GM18951 (cell line): ENCODE measurements around the gene ARID5A.
"Not testable (repeated sequence)": the region's sequence is repeated elsewhere in the genome, so short reads cannot be mapped to it uniquely, and the experiment has no call there.

ENCODE experiments used
- POLR2A ChIP-seq: IDR thresholded peaks from 4 replicates; pipeline ENCODE4 v1.6.1; 2011; ENCODE audit warnings: mild to moderate bottlenecking; ENCODE audit not compliant: insufficient read length, insufficient read depth; ENCODE audit errors: extremely low read depth
- in situ Hi-C: fragments of 300-500 bp; cut with MboI; formaldehyde crosslinking; loops from one replicate; pipeline ENCODE4 v1.12.0; 2022; ENCODE audit warnings: low sequenced_read_pairs, mixed read lengths, inconsistent platforms; ENCODE audit not compliant: unreplicated experiment

The ARID5A gene

GRCh38 chr2:96536445-96537065 lies at the start of gene ARID5A:
Gene ARID5A, plus strand, starts transcription at chr2:96536752. Its CDS starts 75 bp downstream, at chr2:96536827.
- in situ Hi-C loops: no loop called here
- TF ChIP-seq POLR2A: peak; percentile 98

GRCh38 chr2:96489261-96489660 lies 47.3 kb upstream of the ARID5A start:
- no peak for TF ChIP-seq POLR2A
- in situ Hi-C loops: no loop called here

DNA sequence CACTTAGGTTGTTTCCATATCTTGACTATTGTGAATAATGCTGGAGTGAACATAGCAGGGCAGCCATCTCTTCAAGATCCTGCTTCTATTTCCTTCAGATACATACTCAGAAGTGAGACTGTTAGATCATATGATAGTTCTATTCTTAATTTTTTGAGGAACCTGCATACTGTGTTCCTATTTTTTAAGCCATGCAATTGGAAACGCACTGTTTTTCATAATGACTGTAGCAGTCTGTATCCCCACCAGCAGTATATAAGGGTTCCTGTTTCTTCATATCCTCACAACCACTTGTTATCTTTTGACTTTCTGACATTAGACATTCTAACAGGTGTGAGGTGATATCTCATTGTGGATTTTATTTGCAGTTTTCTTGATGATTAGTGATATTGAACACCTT lies 46.9 kb upstream of the ARID5A start:
- in situ Hi-C loops: no loop called here
- TF ChIP-seq POLR2A: no peak

GRCh38 chr2:96491860-96492497 lies 44.6 kb upstream of the ARID5A start:
- in situ Hi-C loops: no loop called here
- no peak for TF ChIP-seq POLR2A

- in situ Hi-C loops: no loop called here
- TF ChIP-seq POLR2A: no peak
These were observed 43.5 kb upstream of the ARID5A start for GRCh38 chr2:96493072-96493471.

- TF ChIP-seq POLR2A: no peak
- in situ Hi-C loops: no loop called here
These were observed 42.4 kb upstream of the ARID5A start for GRCh38 chr2:96494188-96494587.

GRCh38 chr2:96495982-96496629 lies 40.4 kb upstream of the ARID5A start:
- no peak for TF ChIP-seq POLR2A
- in situ Hi-C loops: no loop called here

DNA sequence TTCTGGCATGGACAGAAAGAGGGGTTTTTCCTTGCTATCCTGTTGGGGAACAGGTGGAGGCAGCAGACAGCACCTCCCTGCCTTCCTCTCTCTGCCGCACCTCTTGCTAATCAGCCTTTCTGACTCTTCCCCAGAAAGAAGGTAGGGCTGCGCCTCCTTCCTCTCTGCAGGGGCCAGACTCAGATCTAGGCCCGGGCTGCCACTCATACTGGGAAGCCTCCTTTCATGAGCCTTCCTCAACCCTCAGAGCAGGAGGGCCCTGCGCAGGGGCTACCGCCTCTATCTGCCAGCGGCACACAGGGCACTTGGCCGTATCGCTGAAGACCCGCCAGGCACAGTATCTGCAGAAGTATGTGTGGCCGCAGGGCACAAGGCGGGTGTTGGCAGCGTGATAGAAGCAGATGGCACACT lies 38.5 kb upstream of the ARID5A start:
- no peak for TF ChIP-seq POLR2A
- in situ Hi-C loops: no loop called here

DNA sequence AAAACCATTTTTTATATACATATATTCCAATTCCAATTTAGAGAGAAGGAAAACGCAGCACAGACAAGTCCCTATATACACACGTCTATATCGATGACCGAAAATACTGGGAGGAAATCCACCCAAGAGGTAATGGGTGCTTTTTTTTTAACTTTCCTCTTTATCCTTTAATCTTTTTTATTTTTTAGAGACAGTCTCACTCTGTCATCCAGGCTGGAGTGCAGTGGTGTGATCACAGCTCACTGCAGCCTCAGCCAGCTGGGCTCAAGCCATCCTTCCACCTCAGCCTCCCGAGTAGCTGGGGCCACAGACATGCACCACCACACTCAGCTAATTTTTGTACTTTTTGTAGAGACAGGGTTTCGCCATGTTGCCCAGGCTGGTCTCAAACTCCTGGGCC lies 37.9 kb upstream of the ARID5A start:
- in situ Hi-C loops: not testable (repeated sequence)

- in situ Hi-C loops: no loop called here
- TF ChIP-seq POLR2A: no peak
These were observed 37.2 kb upstream of the ARID5A start for GRCh38 chr2:96499061-96499960.

DNA sequence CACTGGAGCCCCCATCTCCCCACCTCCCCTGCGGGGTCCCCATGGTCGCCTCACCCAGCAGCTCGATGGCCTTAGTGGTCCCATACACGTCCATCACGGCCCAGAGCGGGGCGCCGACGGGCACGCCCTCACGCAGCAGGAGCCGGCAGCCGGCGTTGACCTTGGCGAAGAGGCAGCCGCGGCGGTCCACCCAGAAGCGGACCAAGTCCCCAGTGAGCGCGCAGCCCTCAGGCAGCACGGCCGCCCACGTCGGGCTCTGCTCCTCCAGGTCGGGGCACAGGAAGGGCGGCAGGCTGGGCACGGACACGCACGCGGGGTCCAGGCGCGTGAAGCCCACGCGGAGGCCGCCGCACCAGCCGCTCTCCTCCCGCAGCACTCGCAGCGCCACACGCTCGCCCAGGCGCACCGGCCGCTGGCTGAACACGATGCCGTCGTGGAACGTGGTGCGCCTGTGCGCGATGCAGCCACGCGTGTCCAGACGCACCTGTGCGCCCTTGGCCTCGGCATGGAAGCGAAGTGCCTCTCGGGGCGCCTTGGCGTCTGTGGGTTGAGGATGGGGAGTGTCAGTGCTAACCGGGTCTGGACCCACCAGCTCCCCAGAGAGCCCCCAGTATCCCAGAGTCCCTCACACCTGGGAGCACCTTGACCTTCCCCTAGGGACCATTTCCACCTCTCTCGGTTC lies 36.0 kb upstream of the ARID5A start:
- in situ Hi-C loops: no loop called here
- TF ChIP-seq POLR2A: no peak

DNA sequence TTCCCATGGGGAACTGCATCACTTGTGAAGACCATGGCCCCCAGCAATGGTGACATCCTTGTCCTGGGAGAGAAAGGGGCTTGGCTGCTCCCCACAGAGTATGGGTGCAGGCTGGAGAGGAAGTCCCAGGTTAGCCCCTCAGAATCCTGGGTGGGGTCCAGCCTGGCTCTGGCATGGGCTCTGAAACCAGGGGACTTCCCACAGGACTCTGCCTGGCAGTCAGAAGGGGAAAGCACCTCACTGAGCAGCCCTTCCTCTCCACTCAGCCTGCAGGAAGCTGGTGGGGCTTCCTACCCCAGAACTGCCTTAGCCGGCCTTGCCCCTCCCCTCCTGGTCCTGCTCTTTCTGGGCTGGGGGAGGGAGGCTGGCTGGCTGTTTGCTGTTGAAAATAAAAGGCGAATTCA lies 35.1 kb upstream of the ARID5A start:
- in situ Hi-C loops: no loop called here
- no peak for TF ChIP-seq POLR2A
